PFSK-1 (cell line): ENCODE data around the gene PPP4R4.

Experiments used
- FOXP2 ChIP-seq: optimal IDR thresholded peaks from 2 replicates; pipeline ENCODE3; 2011; ENCODE audit warnings: borderline replicate concordance, control low read depth, inconsistent platforms; ENCODE audit not compliant: insufficient read depth; ENCODE audit errors: extremely low read length, extremely low read depth
- POLR2AphosphoS5 ChIP-seq: IDR thresholded peaks from 2 replicates; pipeline ENCODE4 v1.6.1; 2012; ENCODE audit warnings: low read depth, mild to moderate bottlenecking, control low read depth, low read length, moderate library complexity
- REST ChIP-seq, 2 experiments: IDR thresholded peaks; 2 replicates each; pipeline versions ENCODE4 v1.6.1 to v1.8.0; 2011 to 2012; ENCODE audit warnings: low read depth in 2 of 2, low read length in 2 of 2, control low read depth in 1 of 2, inconsistent platforms in 1 of 2, mild to moderate bottlenecking in 1 of 2, moderate library complexity in 1 of 2; ENCODE audit not compliant: insufficient read depth in 1 of 2
- SIN3A ChIP-seq: IDR thresholded peaks from 2 replicates; pipeline ENCODE4 v1.6.1; 2012; ENCODE audit warnings: mild to moderate bottlenecking, low read length, moderate library complexity, borderline replicate concordance; ENCODE audit not compliant: insufficient read depth
- TAF1 ChIP-seq: IDR thresholded peaks from 2 replicates; pipeline ENCODE4 v1.6.1; 2012; ENCODE audit warnings: low read length, control low read depth, borderline replicate concordance; ENCODE audit not compliant: insufficient read depth

Gene PPP4R4

GRCh38 chr14:94237983-94238382, 63.9 kb downstream of the PPP4R4 start:
- TF ChIP-seq FOXP2 (no peak), SIN3A (no peak), POLR2AphosphoS5 (no peak), TAF1 (no peak), REST (IDR thresholded peaks at IDR 0.05; ENCODE audit: insufficient read depth in 1 of 2, low read depth in 2 of 2, low read length in 2 of 2) (no peak)

GRCh38 chr14:94239406-94239805, 65.3 kb downstream of the PPP4R4 start:
- no peak for TF ChIP-seq POLR2AphosphoS5
- TF ChIP-seq FOXP2, result no peak
- no peak for TF ChIP-seq TAF1
- TF ChIP-seq SIN3A, result no peak
- TF ChIP-seq REST (IDR thresholded peaks at IDR 0.05; ENCODE audit: insufficient read depth in 1 of 2, low read depth in 2 of 2, low read length in 2 of 2), result no peak

- TF ChIP-seq FOXP2 (no peak), POLR2AphosphoS5 (no peak), TAF1 (no peak), SIN3A (no peak), REST (IDR thresholded peaks at IDR 0.05; ENCODE audit: insufficient read depth in 1 of 2, low read depth in 2 of 2, low read length in 2 of 2) (no peak)
These were observed 70.1 kb downstream of the PPP4R4 start for GRCh38 chr14:94244182-94244581.

GRCh38 chr14:94267352-94267751, 93.2 kb downstream of the PPP4R4 start:
- TF ChIP-seq REST (IDR thresholded peaks at IDR 0.05; ENCODE audit: insufficient read depth in 1 of 2, low read depth in 2 of 2, low read length in 2 of 2) (no peak), TAF1 (no peak), POLR2AphosphoS5 (no peak), FOXP2 (no peak)

- TF ChIP-seq POLR2AphosphoS5 (no peak), REST (IDR thresholded peaks at IDR 0.05; ENCODE audit: insufficient read depth in 1 of 2, low read depth in 2 of 2, low read length in 2 of 2) (no peak), TAF1 (no peak), FOXP2 (no peak), SIN3A (no peak)
These were observed 95.0 kb downstream of the PPP4R4 start for GRCh38 chr14:94269156-94269555.
